PC-3 (cell line): Measurements from ENCODE around the gene ZNFX1. TPM values are rescaled to one million over a fixed set of nuclear protein-coding genes. Genes with fewer than 3 reads are reported as not detected.

Source experiments
- ATAC-seq: fragments of 200-7000 bp; cut with Tn5 transposase; 2 replicates; pipeline ENCODE4 v1.9.1; 2020; ENCODE audit warnings: mild to moderate bottlenecking, moderate library complexity
- BruUV-seq: library from RNA; stranded (reverse); fragments of 400-500 nt; replicated peaks from 2 replicates; lab custom pipeline; 2021; lab: Mats Ljungman, UMichigan
- CTCF ChIA-PET: fragments of 300-600 bp; sonication (Branson Sonifier 250); formaldehyde crosslinking; loops from one replicate; lab custom pipeline; 2022; ENCODE audit warnings: antibody characterized with exemption; lab: Charles Lee
- POLR2A ChIA-PET: fragments of 300-600 bp; sonication (Branson Sonifier 250); formaldehyde crosslinking; loops from one replicate; lab custom pipeline; 2022; ENCODE audit warnings: antibody characterized with exemption; ENCODE audit not compliant: unreplicated experiment; lab: Charles Lee
- DNase-seq: peaks from one replicate; pipeline ENCODE4 v3.0.0-alpha.2; 2015
- H2AFZ ChIP-seq: fragments of 300-600 bp; sonication (generic); 2 replicates; pipeline ENCODE4 v1.6.0; 2016; ENCODE audit warnings: antibody characterized with exemption, low read length
- H3F3A ChIP-seq: fragments of 300-600 bp; sonication (generic); one replicate; pipeline ENCODE4 v1.6.0; 2017; ENCODE audit warnings: antibody characterized with exemption, low read length, control low read depth, mild to moderate bottlenecking; ENCODE audit not compliant: unreplicated experiment
- H3K27ac ChIP-seq: fragments of 300-600 bp; sonication (generic); 2 replicates; pipeline ENCODE4 v1.5.1; 2016; ENCODE audit warnings: mild to moderate bottlenecking, low read length
- H3K27me3 ChIP-seq: fragments of 300-600 bp; sonication (generic); 2 replicates; pipeline ENCODE4 v1.6.1; 2016; ENCODE audit warnings: low read length, mixed read lengths
- H3K36me3 ChIP-seq: fragments of 300-600 bp; sonication (generic); 2 replicates; pipeline ENCODE4 v1.6.1; 2016; ENCODE audit warnings: low read depth, mixed run types, low read length, mixed read lengths
- H3K4me1 ChIP-seq: fragments of 300-600 bp; sonication (generic); 2 replicates; pipeline ENCODE4 v1.5.1; 2016; ENCODE audit warnings: low read length; ENCODE audit not compliant: insufficient read depth
- H3K4me2 ChIP-seq: fragments of 300-600 bp; sonication (generic); 2 replicates; pipeline ENCODE4 v1.6.0; 2016; ENCODE audit warnings: low read length
- H3K4me3 ChIP-seq: fragments of 300-600 bp; sonication (generic); 2 replicates; pipeline ENCODE4 v1.5.1; 2016; ENCODE audit warnings: mild to moderate bottlenecking, low read length, mixed read lengths
- H3K79me2 ChIP-seq: fragments of 300-600 bp; sonication (generic); 2 replicates; pipeline ENCODE4 v1.6.1; 2017; ENCODE audit warnings: low read length, mixed read lengths
- H3K9ac ChIP-seq: fragments of 300-600 bp; sonication (generic); 2 replicates; pipeline ENCODE4 v1.6.0; 2016; ENCODE audit warnings: mild to moderate bottlenecking, low read length
- H3K9me2 ChIP-seq: fragments of 300-600 bp; sonication (generic); replicated peaks from 2 replicates; pipeline ENCODE4 v1.6.1; 2016; ENCODE audit warnings: mixed run types, low read length, mixed read lengths
- H3K9me3 ChIP-seq: fragments of 300-600 bp; sonication (generic); 2 replicates; pipeline ENCODE4 v1.6.1; 2016; ENCODE audit warnings: low read length, mixed read lengths
- H4K20me1 ChIP-seq: fragments of 300-600 bp; sonication (generic); 2 replicates; pipeline ENCODE4 v1.6.1; 2016; ENCODE audit warnings: low read length, mixed read lengths
- CTCF ChIP-seq: fragments of 300-600 bp; sonication (generic); conservative IDR thresholded peaks from 2 replicates; pipeline ENCODE4 v1.5.1; 2017; ENCODE audit warnings: antibody characterized with exemption, low read depth, mild to moderate bottlenecking, low read length
- EZH2 ChIP-seq: fragments of 300-600 bp; sonication (generic); IDR thresholded peaks from one replicate; pipeline ENCODE4 v1.6.1; 2017; ENCODE audit warnings: antibody characterized with exemption, mild to moderate bottlenecking, low read length; ENCODE audit not compliant: unreplicated experiment
- EZH2phosphoT487 ChIP-seq: fragments of 300-600 bp; sonication (generic); IDR thresholded peaks from 2 replicates; pipeline ENCODE4 v1.6.1; 2018; ENCODE audit warnings: mild to moderate bottlenecking, antibody characterized with exemption, low read length, borderline replicate concordance
- intact Hi-C: fragments of 100-400 bp; cut with micrococcal nuclease; formaldehyde crosslinking; loops from 2 replicates; pipeline ENCODE4 v1.9.0; 2023
- total RNA-seq: library from RNA; depleted of rRNA; stranded (reverse); fragments of >200 nt; gene quantifications from 2 replicates; pipeline ENCODE4 v1.2.3, GENCODE V29; 2014

Gene ZNFX1
- total RNA-seq, 1 experiment from 2014 or later = 18.8 TPM

DNA sequence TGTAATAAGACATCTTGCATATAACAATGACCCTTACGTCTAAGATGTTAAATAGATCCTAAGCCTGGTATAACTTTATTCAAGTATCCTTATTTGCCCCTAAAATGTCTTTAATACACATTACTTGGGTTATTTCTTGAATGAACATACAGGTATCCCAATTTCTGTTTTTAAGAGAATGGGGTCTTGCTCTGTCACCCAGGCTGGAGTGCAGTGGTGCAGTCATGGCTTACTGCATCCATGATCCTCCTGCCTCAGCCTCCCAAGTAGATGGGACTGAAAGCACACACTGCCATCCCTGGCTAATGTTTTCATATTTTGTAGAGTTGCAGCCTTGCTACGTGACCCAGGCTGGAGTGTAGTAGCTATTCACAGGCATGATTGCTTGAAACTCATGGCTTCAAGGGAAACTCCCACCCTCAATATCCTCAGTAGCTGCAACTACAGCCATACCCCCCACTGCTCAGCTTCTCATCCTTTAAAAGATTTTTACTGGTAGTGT is 10.4 kb upstream of the ZNFX1 start:
- H3K4me1 ChIP-seq = peaks cover 43% of the 10 kb centered on the region
- H3K27me3 ChIP-seq = no peaks in the 10 kb centered on the region
- no peak for TF ChIP-seq EZH2phosphoT487
- no peak for TF ChIP-seq EZH2
- TF ChIP-seq CTCF = no peak
- H3K4me3 ChIP-seq = peak overlapping the region; percentile 0; the same call in 1 of the 2 replicates
- CTCF ChIA-PET = no interaction called here
- DNase-seq = no peak
- H3K27ac ChIP-seq = peak overlapping the region; percentile 55; the same call in 1 of the 2 replicates
- H2AFZ ChIP-seq = no peak overlapping the region
- POLR2A ChIA-PET = no interaction called here
- H3K9me3 ChIP-seq = peaks cover 18% of the 10 kb centered on the region; the same call in 1 of the 2 replicates
- H3F3A ChIP-seq = peaks cover 69% of the 10 kb centered on the region
- no peaks in the 10 kb centered on the region for H3K9me2 ChIP-seq
- H3K9ac ChIP-seq = no peak overlapping the region
- intact Hi-C loops = no loop called here
- no peak for ATAC-seq
- BruUV-seq = no TSS peak
- H3K36me3 ChIP-seq = peaks cover 86% of the 10 kb centered on the region
- peaks cover 47% of the 10 kb centered on the region for H3K79me2 ChIP-seq
- H4K20me1 ChIP-seq = peaks cover 71% of the 10 kb centered on the region
- peak overlapping the region; percentile 18 for H3K4me2 ChIP-seq

GRCh38 chr20:49287555-49288249 is 9.8 kb upstream of the ZNFX1 start:
- peaks cover 48% of the 10 kb centered on the region for H3K4me1 ChIP-seq
- H4K20me1 ChIP-seq = peaks cover 77% of the 10 kb centered on the region

More at GRCh38 chr20:49287555-49288249, 9.8 kb upstream of the ZNFX1 start:
- Histone ChIP-seq H3K4me2 (peak overlapping the region; percentile 18), H2AFZ (no peak overlapping the region), H3K9me2 (no peaks in the 10 kb centered on the region), H3K4me3 (no peak overlapping the region; the same call in 1 of the 2 replicates), H3K36me3 (peaks cover 92% of the 10 kb centered on the region), H3K27ac (peak overlapping the region; percentile 17), H3F3A (peaks cover 75% of the 10 kb centered on the region), H3K27me3 (no peaks in the 10 kb centered on the region), H3K9me3 (peaks cover 18% of the 10 kb centered on the region; the same call in 1 of the 2 replicates), H3K9ac (no peak overlapping the region), H3K79me2 (peaks cover 53% of the 10 kb centered on the region)
- CTCF ChIA-PET = no interaction called here
- DNase-seq = peak; percentile 73
- intact Hi-C loops = no loop called here
- BruUV-seq = no TSS peak
- TF ChIP-seq CTCF (no peak), EZH2 (no peak), EZH2phosphoT487 (no peak)
- peak; percentile 25 for ATAC-seq
- POLR2A ChIA-PET = interaction anchor here (0.5 kb wide), 1 partner anchor 317 kb away, joined by 5 read pairs; no protein-coding TSS in a partner anchor
